HepG2 (cell line): ENCODE measurements around the gene CDKL5. TPM values are rescaled to one million over a fixed set of nuclear protein-coding genes. Genes with fewer than 3 reads are reported as not detected.

Experiments
- IRF1 ChIP-seq: sonication (generic); formaldehyde crosslinking; IDR thresholded peaks from 2 replicates; pipeline ENCODE4 v1.4.0; 2020; ENCODE audit warnings: low read depth, mild to moderate bottlenecking, missing genetic modification reagents
- RBAK ChIP-seq: sonication (generic); formaldehyde crosslinking; IDR thresholded peaks from 2 replicates; pipeline ENCODE4 v1.5.1; 2020; ENCODE audit warnings: mild to moderate bottlenecking, missing genetic modification reagents
- TFDP1 ChIP-seq: IDR thresholded peaks from 2 replicates; pipeline ENCODE4 v1.6.1; 2016; ENCODE audit warnings: missing compliant biosample characterization, missing genetic modification reagents, borderline replicate concordance
- ZFYVE20 ChIP-seq: sonication (generic); formaldehyde crosslinking; IDR thresholded peaks from 2 replicates; pipeline ENCODE4 v1.8.0; 2023; ENCODE audit warnings: low read depth, mild to moderate bottlenecking, moderate library complexity, missing genetic modification reagents, borderline replicate concordance
- ZNF280D ChIP-seq: sonication (generic); formaldehyde crosslinking; IDR thresholded peaks from 2 replicates; pipeline ENCODE4 v1.5.1; 2020; ENCODE audit warnings: mild to moderate bottlenecking, missing genetic modification reagents
- ZNF512B ChIP-seq: sonication (generic); formaldehyde crosslinking; IDR thresholded peaks from 2 replicates; pipeline ENCODE4 v1.5.1; 2020; ENCODE audit warnings: missing genetic modification reagents, mild to moderate bottlenecking, borderline replicate concordance
- ZNF543 ChIP-seq: sonication (generic); formaldehyde crosslinking; IDR thresholded peaks from 2 replicates; pipeline ENCODE4 v1.4.0; 2020; ENCODE audit warnings: mild to moderate bottlenecking, missing genetic modification reagents
- ZNF563 ChIP-seq: sonication (generic); formaldehyde crosslinking; IDR thresholded peaks from 2 replicates; pipeline ENCODE4 v1.8.0; 2022; ENCODE audit warnings: mild to moderate bottlenecking, moderate library complexity, missing genetic modification reagents
- polyA plus RNA-seq, 8 experiments: library from polyadenylated mRNA; depleted of rRNA in 3 of 8; stranded (reverse) in 7 of 8; unstranded in 1 of 8; fragments of >200 nt; fragmentation: Illumina TruSeq in 4 of 8; extraction: Trizol in 4 of 8; gene quantifications; 2 replicates each; pipeline versions ENCODE4 v1.2.1 to v1.2.3, GENCODE V29; 2011 to 2016; ENCODE audit warnings: low read depth in 4 of 8, missing spikeins in 1 of 8, mixed read lengths in 1 of 8; ENCODE audit not compliant: insufficient read depth in 1 of 8
- total RNA-seq, 5 experiments: library from RNA; depleted of rRNA; stranded (reverse); fragments of >200 nt; fragmentation: Illumina TruSeq; extraction: Trizol; gene quantifications; 2 replicates each; pipeline ENCODE4 v1.2.3, GENCODE V29; 2016; ENCODE audit warnings: low read depth in 1 of 5

CDKL5 gene
- total and polyA plus RNA-seq, 2 of the 13 experiments (the other 11 are each of a cell fraction or from before 2014, with no cell fraction given) = 2.8 to 7.0 TPM

GRCh38 chrX:18534949-18535348 lies 109.5 kb downstream of the CDKL5 start (continued):
- TF ChIP-seq ZNF512B = no peak
- TF ChIP-seq ZNF563 = no peak
- TF ChIP-seq ZFYVE20 = no peak
- no peak for TF ChIP-seq RBAK (CRISPR knock-in tag)
- TF ChIP-seq IRF1 (CRISPR knock-in tag) = no peak
- no peak for TF ChIP-seq ZNF543 (CRISPR knock-in tag)
- no peak for TF ChIP-seq TFDP1 (CRISPR knock-in tag)
- no peak for TF ChIP-seq ZNF280D (CRISPR knock-in tag)
